HG02610 (cell line): ENCODE data around the gene TOLLIP.

Experiments
- ATAC-seq: cut with Tn5 transposase; IDR thresholded peaks from one replicate; pipeline ENCODE4 v1.9.1; 2021; ENCODE audit warnings: mild to moderate bottlenecking, moderate library complexity; ENCODE audit not compliant: unreplicated experiment

The TOLLIP gene

DNA sequence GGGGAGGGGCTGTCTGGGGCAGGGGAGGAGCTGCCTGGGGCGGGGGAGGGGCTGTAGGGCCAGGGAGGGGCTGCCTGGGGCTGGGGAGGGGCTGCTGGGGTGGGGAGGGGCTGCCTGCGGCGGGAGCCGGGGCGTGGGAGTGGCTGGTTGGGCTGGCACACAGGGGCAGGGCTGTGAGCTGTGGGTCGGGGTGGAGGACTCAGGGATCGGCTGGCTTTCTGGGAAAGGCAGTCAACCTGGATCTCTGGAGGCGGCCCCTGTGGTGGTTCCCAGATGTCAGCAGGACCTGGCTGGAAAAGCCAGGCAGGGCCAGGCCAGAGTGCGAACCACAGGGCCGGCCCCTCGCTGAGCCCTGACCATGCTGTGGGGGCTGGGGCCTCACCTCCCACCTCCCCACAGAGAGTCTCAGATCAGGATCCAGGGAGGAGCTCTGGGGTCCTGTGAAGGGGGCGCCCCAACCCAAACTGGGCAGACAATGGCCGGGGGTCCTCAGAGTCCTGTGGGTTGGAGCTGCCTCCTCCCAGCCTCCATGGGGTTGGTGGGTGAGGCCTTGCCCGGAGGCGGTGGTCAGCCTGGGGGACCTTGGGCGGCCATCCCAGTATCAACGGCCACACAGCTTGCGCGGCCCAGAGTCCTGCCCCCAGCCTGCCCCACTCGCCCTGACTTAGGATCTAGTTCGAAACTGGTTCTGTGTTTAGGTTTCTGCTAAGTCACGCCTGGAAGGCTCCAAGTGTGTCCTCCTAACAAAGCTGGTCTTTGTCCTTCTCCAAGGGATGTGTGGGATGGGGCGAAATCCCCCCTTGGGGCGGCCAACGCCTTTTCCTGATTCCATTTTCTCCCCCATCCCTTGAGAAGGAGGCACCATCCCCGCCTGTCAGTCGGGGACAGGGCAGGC lies 84.7 kb downstream of the TOLLIP start:
- ATAC-seq, result no peak
